Endothelial cell of umbilical vein (primary cell): Measurements from ENCODE around the gene NCKAP5. TPM values are rescaled to one million over a fixed set of nuclear protein-coding genes. Genes with fewer than 3 reads are reported as not detected.

ENCODE experiments used
- BruUV-seq: library from RNA; stranded (reverse); fragments of 400-500 nt; replicated peaks from 2 replicates; lab custom pipeline; 2021; lab: Mats Ljungman, UMichigan
- CTCF ChIA-PET: fragments of 300-600, 350-600 bp; sonication (Branson Sonifier 250); formaldehyde crosslinking; loops from one replicate; lab custom pipeline; 2021; ENCODE audit warnings: antibody characterized with exemption, inconsistent platforms; lab: Charles Lee
- POLR2A ChIA-PET: fragments of 300-600, 350-600 bp; sonication (Branson Sonifier 250); formaldehyde crosslinking; loops from one replicate; lab custom pipeline; 2021; ENCODE audit warnings: antibody characterized with exemption, inconsistent platforms; lab: Charles Lee
- DNase-seq: peaks from one replicate; pipeline ENCODE4 v3.0.0-alpha.2; 2011; ENCODE audit warnings: low read depth, low spot score
- FAIRE-seq: peaks from 2 replicates; lab custom pipeline; 2011; peaks lifted over from hg19 to GRCh38; lab: Jason Lieb, UNC
- H2AFZ ChIP-seq: 2 replicates; pipeline ENCODE4 v1.6.0; 2012; ENCODE audit warnings: low read depth, low read length, control low read depth, inconsistent platforms
- H3K27ac ChIP-seq: 2 replicates; pipeline ENCODE4 v1.5.1; 2011; ENCODE audit warnings: low read depth, mild to moderate bottlenecking, control low read depth, low read length, moderate library complexity; ENCODE audit not compliant: insufficient read depth
- H3K27me3 ChIP-seq, 2 experiments: 2 replicates each; pipeline versions ENCODE4 v1.6.0 to v1.6.1; 2011; ENCODE audit warnings: low read length in 2 of 2, mixed read lengths in 1 of 2; ENCODE audit not compliant: control insufficient read depth in 2 of 2, insufficient read depth in 2 of 2
- H3K36me3 ChIP-seq, 2 experiments: 2 replicates in 1 of 2; 3 replicates in 1 of 2; pipeline ENCODE4 v1.5.1; 2011; ENCODE audit warnings: low read length in 2 of 2, mild to moderate bottlenecking in 1 of 2, moderate library complexity in 1 of 2; ENCODE audit not compliant: control insufficient read depth in 2 of 2, insufficient read depth in 2 of 2; ENCODE audit errors: extremely low read depth in 1 of 2
- H3K4me1 ChIP-seq: 3 replicates; pipeline ENCODE4 v1.5.1; 2011; ENCODE audit warnings: mild to moderate bottlenecking, low read length; ENCODE audit not compliant: control insufficient read depth, insufficient read depth; ENCODE audit errors: extremely low read depth
- H3K4me2 ChIP-seq: 2 replicates; pipeline ENCODE4 v1.6.1; 2011; ENCODE audit warnings: low read length, control low read depth, mixed read lengths; ENCODE audit not compliant: insufficient read depth
- H3K4me3 ChIP-seq, 3 experiments: fragments of 200-600 bp in 1 of 3; sonication (generic), shearing (Covaris generic) in 1 of 3; replicated peaks in 1 of 3; 2 replicates each; pipeline ENCODE4 v1.5.1; 2011 to 2016; ENCODE audit warnings: control low read depth in 3 of 3, low read length in 3 of 3, mild to moderate bottlenecking in 2 of 3, inconsistent platforms in 1 of 3, low read depth in 1 of 3, moderate library complexity in 1 of 3; ENCODE audit not compliant: insufficient read depth in 1 of 3
- H3K79me2 ChIP-seq: 2 replicates; pipeline ENCODE4 v1.6.0; 2012; ENCODE audit warnings: low read length, inconsistent platforms; ENCODE audit not compliant: control insufficient read depth, insufficient read depth
- H3K9ac ChIP-seq: replicated peaks from 2 replicates; pipeline ENCODE3; 2011; ENCODE audit warnings: low read length, control low read depth; ENCODE audit not compliant: insufficient read depth; ENCODE audit errors: extremely low read depth
- H3K9me1 ChIP-seq: replicated peaks from 3 replicates; pipeline ENCODE4 v1.6.0; 2011; ENCODE audit warnings: mild to moderate bottlenecking, low read length; ENCODE audit not compliant: control insufficient read depth, insufficient read depth; ENCODE audit errors: extremely low read depth
- H3K9me3 ChIP-seq: replicated peaks from 2 replicates; pipeline ENCODE4 v1.5.1; 2012; ENCODE audit warnings: low read length, inconsistent platforms; ENCODE audit not compliant: control insufficient read depth, insufficient read depth
- H4K20me1 ChIP-seq: replicated peaks from 2 replicates; pipeline ENCODE3; 2011; ENCODE audit warnings: mild to moderate bottlenecking, low read length; ENCODE audit not compliant: control insufficient read depth, insufficient read depth; ENCODE audit errors: extremely low read depth
- EZH2 ChIP-seq: IDR thresholded peaks from 2 replicates; pipeline ENCODE4 v1.6.1; 2012; ENCODE audit warnings: borderline replicate concordance, low read depth, mild to moderate bottlenecking, moderate library complexity, low read length, inconsistent platforms; ENCODE audit not compliant: severe bottlenecking
- FOS ChIP-seq: IDR thresholded peaks from 2 replicates; pipeline ENCODE4 v1.6.1; 2011; ENCODE audit warnings: mild to moderate bottlenecking, low read length, moderate library complexity, borderline replicate concordance; ENCODE audit not compliant: insufficient read depth
- JUN ChIP-seq: IDR thresholded peaks from 2 replicates; pipeline ENCODE4 v1.6.1; 2011; ENCODE audit warnings: borderline replicate concordance, low read depth; ENCODE audit not compliant: insufficient read length, insufficient read depth
- MYC ChIP-seq: IDR thresholded peaks from one replicate; pipeline ENCODE4 v1.6.1; 2011; ENCODE audit warnings: mild to moderate bottlenecking, low read depth, low read length
- POLR2A ChIP-seq: IDR thresholded peaks from 2 replicates; pipeline ENCODE4 v1.6.1; 2012; ENCODE audit warnings: low read depth, mild to moderate bottlenecking, control low read depth, low read length
- POLR2AphosphoS5 ChIP-seq: IDR thresholded peaks from 2 replicates; pipeline ENCODE4 v1.6.1; 2012; ENCODE audit warnings: low read depth, mild to moderate bottlenecking, control low read depth, low read length, moderate library complexity; ENCODE audit not compliant: insufficient read depth
- dilution Hi-C: fragments of 300-500 bp; cut with MboI; formaldehyde crosslinking; loops from one replicate; pipeline ENCODE4 v1.15.0; 2019; ENCODE audit warnings: low sequenced_read_pairs; ENCODE audit not compliant: extremely low pct_ligation_motif_present
- intact Hi-C: fragments of 100-400 bp; cut with micrococcal nuclease; formaldehyde crosslinking; loops from one replicate; pipeline ENCODE4 v1.10.0; 2022
- polyA plus RNA-seq, 4 experiments: library from polyadenylated mRNA; depleted of rRNA in 3 of 4; stranded (reverse) in 3 of 4; unstranded in 1 of 4; fragments of >200 nt; gene quantifications; 2 replicates each; pipeline versions ENCODE4 v1.2.1 to v1.2.3, GENCODE V29; 2011 to 2012; ENCODE audit warnings: missing spikeins in 1 of 4
- total RNA-seq: library from RNA; stranded (reverse); gene quantifications from 2 replicates; pipeline ENCODE4 v1.2.3, GENCODE V29; 2021
- TF ChIP-seq, protein P1 (sequence below): IDR thresholded peaks from 2 replicates; pipeline ENCODE4 v1.6.1; 2011; ENCODE audit not compliant: insufficient read depth, insufficient read length

Gene NCKAP5
- total and polyA plus RNA-seq, 2 donors (not counting 3 experiments of a cell fraction or from before 2014, with no cell fraction given) = 0.47 to 3.3 TPM

DNA sequence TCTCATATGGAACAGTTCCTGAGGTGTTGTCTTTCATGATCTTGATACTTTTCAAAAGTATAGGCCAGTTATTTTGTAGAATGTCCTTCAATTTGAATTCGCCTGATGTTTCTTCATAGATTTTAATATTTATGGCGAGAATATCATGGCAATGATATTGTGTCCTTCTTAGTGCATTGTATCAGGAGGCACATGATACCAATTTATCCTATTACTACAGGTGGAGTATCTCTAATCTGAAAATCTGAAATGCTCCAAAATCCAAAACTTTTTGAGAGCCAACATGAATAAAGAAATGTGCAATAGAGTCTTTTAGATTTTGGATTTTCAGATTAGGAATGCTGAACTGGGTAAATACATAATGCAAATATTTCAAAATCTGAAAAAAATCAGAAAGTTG lies 681.7 kb downstream of the NCKAP5 start:
- no peak for TF ChIP-seq EZH2
- TF ChIP-seq MYC = no peak
- TF ChIP-seq POLR2A = no peak
- no peak for FAIRE-seq
- POLR2A ChIA-PET = no interaction called here

DNA sequence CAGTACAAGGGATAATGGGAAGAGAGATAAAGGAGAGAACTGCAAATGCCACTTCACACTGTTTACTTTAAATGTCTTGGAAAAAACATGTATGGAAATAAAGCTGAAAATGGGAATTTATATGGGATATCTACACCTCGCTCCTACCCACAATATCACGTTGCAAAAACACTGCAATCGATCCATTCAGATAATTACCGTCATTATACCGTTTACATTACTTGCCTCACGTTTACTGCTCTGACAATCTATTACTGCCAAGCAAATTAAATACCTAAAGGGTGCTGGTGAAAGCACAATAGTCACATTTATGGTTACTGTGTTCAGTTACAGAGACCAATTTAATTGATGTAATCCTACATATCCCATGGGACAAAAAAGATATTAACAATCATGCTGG lies 683.6 kb downstream of the NCKAP5 start:
- Histone ChIP-seq H3K9me1 (no peaks in the 10 kb centered on the region), H3K9me3 (no peaks in the 10 kb centered on the region), H3K4me3 (no peak overlapping the region), H3K4me1 (no peaks in the 10 kb centered on the region), H3K9ac (no peak overlapping the region), H3K27ac (no peak overlapping the region), H3K79me2 (no peaks in the 10 kb centered on the region), H3K36me3 (no peaks in the 10 kb centered on the region), H3K4me2 (no peak overlapping the region), H4K20me1 (no peaks in the 10 kb centered on the region), H2AFZ (no peak overlapping the region), H3K27me3 (no peaks in the 10 kb centered on the region)
- POLR2A ChIA-PET = no interaction called here
- TF ChIP-seq EZH2 (no peak), POLR2AphosphoS5 (no peak), POLR2A (no peak), FOS (no peak), JUN (no peak)
- TF ChIP-seq, protein P1, sequence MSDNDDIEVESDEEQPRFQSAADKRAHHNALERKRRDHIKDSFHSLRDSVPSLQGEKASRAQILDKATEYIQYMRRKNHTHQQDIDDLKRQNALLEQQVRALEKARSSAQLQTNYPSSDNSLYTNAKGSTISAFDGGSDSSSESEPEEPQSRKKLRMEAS = no peak
- DNase-seq (no peak), FAIRE-seq (no peak)
- CTCF ChIA-PET = no interaction called here
- dilution Hi-C loops = no loop called here
- no TSS peak for BruUV-seq
- intact Hi-C loops = no loop called here

More for the DNA sequence above, 681.7 kb downstream of the NCKAP5 start:
- H3K9ac ChIP-seq = no peak overlapping the region
- CTCF ChIA-PET = no interaction called here
- no peak overlapping the region for H3K4me2 ChIP-seq
- no peaks in the 10 kb centered on the region for H3K27me3 ChIP-seq
- H3K4me3 ChIP-seq = no peak overlapping the region
- no TSS peak for BruUV-seq
- intact Hi-C loops = no loop called here
- H3K79me2 ChIP-seq = no peaks in the 10 kb centered on the region
- dilution Hi-C loops = no loop called here
- H3K4me1 ChIP-seq = no peaks in the 10 kb centered on the region
- H3K36me3 ChIP-seq = no peaks in the 10 kb centered on the region
- no peaks in the 10 kb centered on the region for H3K9me3 ChIP-seq
- H3K9me1 ChIP-seq = no peaks in the 10 kb centered on the region
- H4K20me1 ChIP-seq = no peaks in the 10 kb centered on the region
- no peak overlapping the region for H2AFZ ChIP-seq
- DNase-seq = no peak
- H3K27ac ChIP-seq = no peak overlapping the region
